GM23338 (cell line): Measurements from ENCODE around the gene CDCA7.

ENCODE experiments used
- CREB1 ChIP-seq: fragments of 250-450 bp; sonication (Bioruptor Pico); IDR thresholded peaks from 2 replicates; pipeline ENCODE4 v1.5.0; 2020; ENCODE audit warnings: low read depth, mild to moderate bottlenecking, moderate library complexity
- CTCF ChIP-seq, 2 experiments: fragments of 200-600 bp in 1 of 2; sonication (generic) in 1 of 2; conservative IDR thresholded peaks; 2 replicates each; pipeline versions ENCODE4 v1.5.1 to v1.6.1; 2016 to 2017; ENCODE audit warnings: antibody characterized with exemption in 2 of 2, low read depth in 2 of 2, mild to moderate bottlenecking in 2 of 2, moderate library complexity in 1 of 2
- ETS1 ChIP-seq: IDR thresholded peaks from 2 replicates; pipeline ENCODE4 v1.6.1; 2016; ENCODE audit warnings: antibody characterized with exemption
- EZH2 ChIP-seq: fragments of 200-600 bp; sonication (generic); IDR thresholded peaks from one replicate; pipeline ENCODE4 v1.8.0; 2017; ENCODE audit warnings: antibody characterized with exemption, mild to moderate bottlenecking, low read depth; ENCODE audit not compliant: unreplicated experiment
- EZH2phosphoT487 ChIP-seq: fragments of 200-600 bp; sonication (generic); IDR thresholded peaks from one replicate; pipeline ENCODE4 v1.8.1; 2018; ENCODE audit warnings: antibody characterized with exemption; ENCODE audit not compliant: unreplicated experiment
- JUNB ChIP-seq: IDR thresholded peaks from one replicate; pipeline ENCODE4 v1.6.1; 2016; ENCODE audit warnings: antibody characterized with exemption; ENCODE audit not compliant: unreplicated experiment
- NANOG ChIP-seq: IDR thresholded peaks from 2 replicates; pipeline ENCODE4 v1.6.1; 2016; ENCODE audit warnings: antibody characterized with exemption, borderline replicate concordance
- POLR2AphosphoS5 ChIP-seq: IDR thresholded peaks from 2 replicates; pipeline ENCODE4 v1.6.1; 2016; ENCODE audit warnings: antibody characterized with exemption, low read depth
- REST ChIP-seq: IDR thresholded peaks from one replicate; pipeline ENCODE4 v1.6.1; 2018; ENCODE audit warnings: antibody characterized with exemption; ENCODE audit not compliant: unreplicated experiment
- STAT1 ChIP-seq: IDR thresholded peaks from one replicate; pipeline ENCODE4 v1.6.1; 2016; ENCODE audit warnings: antibody characterized with exemption; ENCODE audit not compliant: unreplicated experiment
- ZNF114 ChIP-seq: fragments of 250-450 bp; sonication (Bioruptor Pico); IDR thresholded peaks from 2 replicates; pipeline ENCODE4 v1.5.0; 2020; ENCODE audit warnings: mild to moderate bottlenecking, moderate library complexity

- TF ChIP-seq POLR2AphosphoS5, result no peak
- no peak for TF ChIP-seq CTCF (conservative IDR thresholded peaks at IDR 0.05; ENCODE audit: low read depth in 2 of 2)
- no peak for TF ChIP-seq NANOG
- no peak for TF ChIP-seq EZH2phosphoT487
- no peak for TF ChIP-seq EZH2
- TF ChIP-seq CREB1 (CRISPR knock-in tag), result no peak
- TF ChIP-seq JUNB, result no peak
- TF ChIP-seq ETS1, result no peak
- no peak for TF ChIP-seq REST
- no peak for TF ChIP-seq STAT1
- TF ChIP-seq ZNF114, result no peak
These were observed 4.3 kb upstream of the CDCA7 start for GRCh38 chr2:173350383-173350782.
